HG03565 (cell line): ENCODE results near the gene PDZD2.
A peak's percentile ranks its signal among the peaks of the same experiment; 100 is the strongest.
"Not testable (repeated sequence)": the region's sequence is repeated elsewhere in the genome, so short reads cannot be mapped to it uniquely, and the experiment has no call there.

Experiments used
- ATAC-seq: cut with Tn5 transposase; IDR thresholded peaks from one replicate; pipeline ENCODE4 v1.9.1; 2021; ENCODE audit warnings: mild to moderate bottlenecking, moderate library complexity; ENCODE audit not compliant: unreplicated experiment

Gene PDZD2

GRCh38 chr5:31638748-31639418, at the start of gene PDZD2:
PDZD2 (plus strand) TSS chr5:31639131.
- ATAC-seq, result peak; percentile 70

GRCh38 chr5:31593665-31594064, 45.3 kb upstream of the PDZD2 start:
- no peak for ATAC-seq

GRCh38 chr5:31596354-31596753, 42.6 kb upstream of the PDZD2 start:
- ATAC-seq, result no peak

- no peak for ATAC-seq
Observed at GRCh38 chr5:31598640-31599611, 40.0 kb upstream of the PDZD2 start.

GRCh38 chr5:31602305-31602704, 36.6 kb upstream of the PDZD2 start:
- ATAC-seq, result not testable (repeated sequence)

GRCh38 chr5:31604240-31604639, 34.7 kb upstream of the PDZD2 start:
- no peak for ATAC-seq

- ATAC-seq, result no peak
Observed at GRCh38 chr5:31604644-31605043, 34.3 kb upstream of the PDZD2 start.

GRCh38 chr5:31605920-31606319, 33.0 kb upstream of the PDZD2 start:
- no peak for ATAC-seq

GRCh38 chr5:31607546-31607945, 31.4 kb upstream of the PDZD2 start:
- ATAC-seq, result no peak

- no peak for ATAC-seq
Observed at GRCh38 chr5:31611002-31611401, 27.9 kb upstream of the PDZD2 start.

- no peak for ATAC-seq
Observed at GRCh38 chr5:31613651-31614050, 25.3 kb upstream of the PDZD2 start.

GRCh38 chr5:31614151-31615020, 24.5 kb upstream of the PDZD2 start:
- no peak for ATAC-seq

- ATAC-seq, result no peak
Observed at GRCh38 chr5:31617867-31618266, 21.1 kb upstream of the PDZD2 start.

- no peak for ATAC-seq
Observed at GRCh38 chr5:31620026-31620425, 18.9 kb upstream of the PDZD2 start.

- no peak for ATAC-seq
Observed at GRCh38 chr5:31623249-31623648, 15.7 kb upstream of the PDZD2 start.

GRCh38 chr5:31625394-31625793, 13.5 kb upstream of the PDZD2 start:
- no peak for ATAC-seq

GRCh38 chr5:31626156-31626555, 12.8 kb upstream of the PDZD2 start:
- no peak for ATAC-seq

- ATAC-seq, result no peak
Observed at GRCh38 chr5:31626604-31627234, 12.2 kb upstream of the PDZD2 start.

GRCh38 chr5:31630931-31631330, 8.0 kb upstream of the PDZD2 start:
- ATAC-seq, result no peak

- ATAC-seq, result no peak
Observed at GRCh38 chr5:31632460-31632859, 6.5 kb upstream of the PDZD2 start.

GRCh38 chr5:31635446-31635845, 3.5 kb upstream of the PDZD2 start:
- ATAC-seq, result no peak
